Measurements from ENCODE around the gene CCDC154. TPM values are rescaled to one million over a fixed set of nuclear protein-coding genes. Genes with fewer than 3 reads are reported as not detected.

CCDC154 gene
- total and polyA plus RNA-seq, 9 of the 15 experiments (the other 6 are each of a cell fraction or from before 2014, with no cell fraction given), result 0.15 to 1.4 (median 0.20) TPM; not detected in 5

DNA sequence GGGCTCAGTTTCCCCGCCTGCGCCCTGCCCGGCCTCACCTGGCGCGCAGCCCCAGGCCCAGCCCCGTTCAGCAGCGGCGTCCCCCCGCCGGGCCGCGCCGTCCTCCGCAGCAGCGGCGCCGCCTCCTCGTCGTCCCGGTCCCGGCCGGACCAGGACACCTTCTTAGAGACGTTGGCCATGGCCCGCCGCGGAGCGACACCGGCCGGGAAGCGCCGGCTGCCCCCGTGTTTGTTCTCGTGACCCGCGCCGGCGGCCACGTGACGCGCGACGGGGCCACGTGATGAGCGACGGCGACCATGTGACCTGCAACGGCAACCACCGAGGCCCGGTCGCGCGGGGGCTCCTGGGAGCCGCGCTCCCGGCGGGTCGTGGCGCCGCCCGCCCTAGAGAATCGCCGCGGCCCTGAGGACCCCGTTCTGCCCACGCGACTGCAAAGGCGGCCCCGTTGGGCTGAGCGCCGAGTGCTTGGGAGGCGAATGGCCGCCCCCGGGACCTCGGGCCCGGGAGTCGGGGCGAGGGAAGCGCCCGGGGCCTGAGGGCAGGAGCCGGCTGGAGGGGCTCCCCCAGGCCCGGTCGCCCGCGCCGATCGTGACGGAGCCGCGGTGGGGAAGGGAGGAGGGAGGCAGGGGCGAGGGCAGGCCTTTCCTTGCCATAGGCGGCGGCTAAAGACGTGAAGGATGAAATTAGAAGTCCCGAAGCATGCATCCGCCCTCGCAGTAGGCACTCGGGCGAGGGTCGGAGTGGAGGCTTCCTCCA lies 30.6 kb upstream of the CCDC154 start, which contains the start of gene CLCN7 (continued):
- TF ChIP-seq, protein P1, sequence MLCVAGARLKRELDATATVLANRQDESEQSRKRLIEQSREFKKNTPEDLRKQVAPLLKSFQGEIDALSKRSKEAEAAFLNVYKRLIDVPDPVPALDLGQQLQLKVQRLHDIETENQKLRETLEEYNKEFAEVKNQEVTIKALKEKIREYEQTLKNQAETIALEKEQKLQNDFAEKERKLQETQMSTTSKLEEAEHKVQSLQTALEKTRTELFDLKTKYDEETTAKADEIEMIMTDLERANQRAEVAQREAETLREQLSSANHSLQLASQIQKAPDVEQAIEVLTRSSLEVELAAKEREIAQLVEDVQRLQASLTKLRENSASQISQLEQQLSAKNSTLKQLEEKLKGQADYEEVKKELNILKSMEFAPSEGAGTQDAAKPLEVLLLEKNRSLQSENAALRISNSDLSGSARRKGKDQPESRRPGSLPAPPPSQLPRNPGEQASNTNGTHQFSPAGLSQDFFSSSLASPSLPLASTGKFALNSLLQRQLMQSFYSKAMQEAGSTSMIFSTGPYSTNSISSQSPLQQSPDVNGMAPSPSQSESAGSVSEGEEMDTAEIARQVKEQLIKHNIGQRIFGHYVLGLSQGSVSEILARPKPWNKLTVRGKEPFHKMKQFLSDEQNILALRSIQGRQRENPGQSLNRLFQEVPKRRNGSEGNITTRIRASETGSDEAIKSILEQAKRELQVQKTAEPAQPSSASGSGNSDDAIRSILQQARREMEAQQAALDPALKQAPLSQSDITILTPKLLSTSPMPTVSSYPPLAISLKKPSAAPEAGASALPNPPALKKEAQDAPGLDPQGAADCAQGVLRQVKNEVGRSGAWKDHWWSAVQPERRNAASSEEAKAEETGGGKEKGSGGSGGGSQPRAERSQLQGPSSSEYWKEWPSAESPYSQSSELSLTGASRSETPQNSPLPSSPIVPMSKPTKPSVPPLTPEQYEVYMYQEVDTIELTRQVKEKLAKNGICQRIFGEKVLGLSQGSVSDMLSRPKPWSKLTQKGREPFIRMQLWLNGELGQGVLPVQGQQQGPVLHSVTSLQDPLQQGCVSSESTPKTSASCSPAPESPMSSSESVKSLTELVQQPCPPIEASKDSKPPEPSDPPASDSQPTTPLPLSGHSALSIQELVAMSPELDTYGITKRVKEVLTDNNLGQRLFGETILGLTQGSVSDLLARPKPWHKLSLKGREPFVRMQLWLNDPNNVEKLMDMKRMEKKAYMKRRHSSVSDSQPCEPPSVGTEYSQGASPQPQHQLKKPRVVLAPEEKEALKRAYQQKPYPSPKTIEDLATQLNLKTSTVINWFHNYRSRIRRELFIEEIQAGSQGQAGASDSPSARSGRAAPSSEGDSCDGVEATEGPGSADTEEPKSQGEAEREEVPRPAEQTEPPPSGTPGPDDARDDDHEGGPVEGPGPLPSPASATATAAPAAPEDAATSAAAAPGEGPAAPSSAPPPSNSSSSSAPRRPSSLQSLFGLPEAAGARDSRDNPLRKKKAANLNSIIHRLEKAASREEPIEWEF (CRISPR knock-in tag; IDR thresholded peaks at IDR 0.05), result no peak
- TF ChIP-seq ARID1B (IDR thresholded peaks at IDR 0.05) (no peak), SP1 (CRISPR knock-in tag; IDR thresholded peaks at IDR 0.05) (no peak; the same call in 1 of the 2 replicates), TAL1 (IDR thresholded peaks at IDR 0.05) (no peak), ZBED1 (IDR thresholded peaks at IDR 0.05) (no peak), PTTG1 (tag; IDR thresholded peaks at IDR 0.05; ENCODE audit: low read depth) (no peak), HNRNPL (IDR thresholded peaks at IDR 0.05; ENCODE audit: low read depth, low read length) (no peak), RFX1 (IDR thresholded peaks at IDR 0.05) (no peak), DACH1 (IDR thresholded peaks at IDR 0.05; ENCODE audit: partially characterized antibody) (peak; percentile 5), ZNF551 (CRISPR knock-in tag; IDR thresholded peaks at IDR 0.05) (no peak), RBFOX2 (IDR thresholded peaks at IDR 0.05; ENCODE audit: low read depth, low read length) (peak; percentile 96), MTA3 (IDR thresholded peaks at IDR 0.05; ENCODE audit: borderline replicate concordance) (peak; percentile 84; the same call in 1 of the 2 replicates), SUPT5H (IDR thresholded peaks at IDR 0.05) (peak; percentile 80), NCOA4 (IDR thresholded peaks at IDR 0.05; ENCODE audit: partially characterized antibody) (no peak), PTBP1 (IDR thresholded peaks at IDR 0.05; ENCODE audit: low read depth, low read length) (no peak), THRAP3 (IDR thresholded peaks at IDR 0.05; ENCODE audit: borderline replicate concordance) (no peak), SP2 (IDR thresholded peaks at IDR 0.05; ENCODE audit: extremely low read depth, low read depth, low read length, poor library complexity, severe bottlenecking) (no peak), ZNF408 (CRISPR knock-in tag; IDR thresholded peaks at IDR 0.05; ENCODE audit: low read depth) (no peak)
- TF ChIP-seq, protein P2, sequence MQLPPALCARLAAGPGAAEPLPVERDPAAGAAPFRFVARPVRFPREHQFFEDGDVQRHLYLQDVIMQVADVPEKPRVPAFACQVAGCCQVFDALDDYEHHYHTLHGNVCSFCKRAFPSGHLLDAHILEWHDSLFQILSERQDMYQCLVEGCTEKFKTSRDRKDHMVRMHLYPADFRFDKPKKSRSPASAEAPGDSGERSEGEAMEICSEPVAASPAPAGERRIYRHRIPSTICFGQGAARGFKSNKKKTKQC (CRISPR knock-in tag; IDR thresholded peaks at IDR 0.05), result peak; percentile 81
- TF ChIP-seq, protein P3, sequence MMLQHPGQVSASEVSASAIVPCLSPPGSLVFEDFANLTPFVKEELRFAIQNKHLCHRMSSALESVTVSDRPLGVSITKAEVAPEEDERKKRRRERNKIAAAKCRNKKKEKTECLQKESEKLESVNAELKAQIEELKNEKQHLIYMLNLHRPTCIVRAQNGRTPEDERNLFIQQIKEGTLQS (IDR thresholded peaks at IDR 0.05), result no peak; the same call in 1 of the 2 replicates
- TF ChIP-seq, protein P3 (CRISPR knock-in tag; conservative IDR thresholded peaks at IDR 0.05), result peak; percentile 83; the same call in 1 of the 2 replicates
- TF ChIP-seq, protein P4, sequence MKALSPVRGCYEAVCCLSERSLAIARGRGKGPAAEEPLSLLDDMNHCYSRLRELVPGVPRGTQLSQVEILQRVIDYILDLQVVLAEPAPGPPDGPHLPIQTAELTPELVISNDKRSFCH (CRISPR knock-in tag; IDR thresholded peaks at IDR 0.05), result no peak
- TF ChIP-seq, protein P4 (tag; IDR thresholded peaks at IDR 0.05), result no peak
